K562 (cell line): ENCODE results near the gene DDX11. TPM values are rescaled to one million over a fixed set of nuclear protein-coding genes. Genes with fewer than 3 reads are reported as not detected.
"Not testable (repeated sequence)": the region's sequence is repeated elsewhere in the genome, so short reads cannot be mapped to it uniquely, and the experiment has no call there.

Experiments used
- ATAC-seq: fragments of 200-7000 bp; cut with Tn5 transposase; 3 replicates; pipeline ENCODE4 v1.9.1; 2020; ENCODE audit warnings: moderate library complexity
- BruUV-seq: library from RNA; stranded (reverse); fragments of 400-500 nt; replicated peaks from 2 replicates; lab custom pipeline; 2021; lab: Mats Ljungman, UMichigan
- CTCF ChIA-PET: fragments of 300-600 bp; formaldehyde crosslinking; extraction: SDS; loops from one replicate; lab custom pipeline; 2021; ENCODE audit warnings: low intra/inter-chr PET ratio; lab: Yijun Ruan, JAX
- POLR2A ChIA-PET: fragments of 300-600, 350-650 bp; sonication (Branson Sonifier 250); formaldehyde crosslinking; extraction: SDS; loops from one replicate; lab custom pipeline; 2021; ENCODE audit warnings: antibody characterized with exemption, inconsistent platforms; lab: Yijun Ruan, JAX
- DNase-seq, 4 experiments: peaks; one replicate each; pipeline versions ENCODE4 v3.0.0 to v3.0.0-alpha.2; 2011 to 2018; ENCODE audit warnings: low spot score in 3 of 4, mixed read lengths in 3 of 4; ENCODE audit errors: extremely low read depth in 1 of 4
- FAIRE-seq: peaks from 2 replicates; lab custom pipeline; 2011; peaks lifted over from hg19 to GRCh38; lab: Jason Lieb, UNC
- H2AFZ ChIP-seq: 2 replicates; pipeline ENCODE4 v1.6.0; 2011; ENCODE audit warnings: low read depth, low read length, control low read depth, inconsistent platforms
- H3K27ac ChIP-seq: fragments of 200-600 bp; 3 replicates; pipeline ENCODE4 v1.8.0; 2011; ENCODE audit warnings: low read depth, mild to moderate bottlenecking, control low read depth, inconsistent platforms, low read length, moderate library complexity, mixed read lengths; ENCODE audit errors: extremely low read depth
- H3K27me3 ChIP-seq, 2 experiments: fragments of 300-600 bp in 1 of 2; 2 replicates in 1 of 2; 3 replicates in 1 of 2; pipeline versions ENCODE4 v1.6.0 to v1.8.0; 2011; ENCODE audit warnings: inconsistent platforms in 2 of 2, low read length in 2 of 2, mild to moderate bottlenecking in 1 of 2, mixed read lengths in 1 of 2, moderate library complexity in 1 of 2; ENCODE audit not compliant: control insufficient read depth in 2 of 2, insufficient read depth in 2 of 2
- H3K36me3 ChIP-seq: fragments of 300-600 bp; 3 replicates; pipeline ENCODE4 v1.8.0; 2011; ENCODE audit warnings: mild to moderate bottlenecking, low read length, inconsistent platforms; ENCODE audit not compliant: control insufficient read depth, insufficient read depth
- H3K4me1 ChIP-seq, 2 experiments: fragments of 200-600 bp in 1 of 2; replicated peaks in 1 of 2; 2 replicates in 1 of 2; 3 replicates in 1 of 2; pipeline versions ENCODE4 v1.5.1 to v1.8.0; 2011; ENCODE audit warnings: inconsistent platforms in 2 of 2, low read length in 2 of 2, mild to moderate bottlenecking in 1 of 2, mixed read lengths in 1 of 2, moderate library complexity in 1 of 2; ENCODE audit not compliant: control insufficient read depth in 2 of 2, insufficient read depth in 2 of 2
- H3K4me2 ChIP-seq: 2 replicates; pipeline ENCODE4 v1.6.1; 2011; ENCODE audit warnings: low read length, control low read depth, inconsistent platforms, mixed read lengths; ENCODE audit not compliant: insufficient read depth
- H3K4me3 ChIP-seq: fragments of 200-600 bp; sonication (generic), shearing (Covaris generic); 2 replicates; pipeline ENCODE4 v1.5.1; 2016; ENCODE audit warnings: control low read depth, inconsistent platforms
- H3K79me2 ChIP-seq: fragments of 200-600 bp; 3 replicates; pipeline ENCODE4 v1.8.0; 2011; ENCODE audit warnings: low read length, inconsistent platforms; ENCODE audit not compliant: control insufficient read depth, insufficient read depth
- H3K9ac ChIP-seq, 2 experiments: 2 replicates each; pipeline versions ENCODE4 v1.6.0 to v1.6.1; 2011; ENCODE audit warnings: low read depth in 2 of 2, low read length in 2 of 2, control low read depth in 1 of 2, inconsistent platforms in 1 of 2, mild to moderate bottlenecking in 1 of 2, mixed read lengths in 1 of 2; ENCODE audit not compliant: insufficient read depth in 1 of 2
- H3K9me1 ChIP-seq: one replicate; pipeline ENCODE4 v1.6.0; 2011; ENCODE audit warnings: inconsistent platforms, mild to moderate bottlenecking, low read length, moderate library complexity; ENCODE audit not compliant: control insufficient read depth, insufficient read depth
- H3K9me3 ChIP-seq: replicated peaks from 2 replicates; pipeline ENCODE4 v1.5.1; 2011; ENCODE audit warnings: low read depth, low read length, inconsistent platforms; ENCODE audit not compliant: control insufficient read depth, insufficient read depth
- H4K20me1 ChIP-seq: replicated peaks from 2 replicates; pipeline ENCODE4 v1.6.1; 2011; ENCODE audit warnings: low read length, inconsistent platforms, mixed read lengths; ENCODE audit not compliant: control insufficient read depth, insufficient read depth
- CTCF ChIP-seq, 3 experiments: IDR thresholded peaks in 2 of 3; conservative IDR thresholded peaks in 1 of 3; 2 replicates each; pipeline ENCODE4 v1.5.1; 2011 to 2012; ENCODE audit warnings: low read length in 3 of 3, mild to moderate bottlenecking in 3 of 3, control low read depth in 2 of 3, improper control_type of control experiment in 1 of 3, inconsistent platforms in 1 of 3, low read depth in 1 of 3, mixed read lengths in 1 of 3, moderate library complexity in 1 of 3; ENCODE audit not compliant: insufficient read depth in 2 of 3
- ELK3 ChIP-seq: fragments of 450-650 bp; formaldehyde crosslinking; IDR thresholded peaks from 2 replicates; pipeline ENCODE4 v1.4.0; 2020; ENCODE audit warnings: mild to moderate bottlenecking
- HMGN3 ChIP-seq: IDR thresholded peaks from 2 replicates; pipeline ENCODE4 v1.6.1; 2011; ENCODE audit warnings: borderline replicate concordance, low read depth, mild to moderate bottlenecking, mixed read lengths, low read length; ENCODE audit not compliant: insufficient read length; ENCODE audit errors: extremely low read depth
- ILF3 ChIP-seq: fragments of 450-650 bp; IDR thresholded peaks from 2 replicates; pipeline ENCODE4 v1.6.1; 2018; ENCODE audit warnings: antibody characterized with exemption, mild to moderate bottlenecking, moderate library complexity, borderline replicate concordance
- NUFIP1 ChIP-seq: fragments of 450-650 bp; IDR thresholded peaks from 2 replicates; pipeline ENCODE4 v1.6.1; 2018; ENCODE audit not compliant: partially characterized antibody
- TSC22D4 ChIP-seq: fragments of 450-650 bp; IDR thresholded peaks from 2 replicates; pipeline ENCODE4 v1.6.1; 2016; ENCODE audit warnings: missing genetic modification characterization, missing biosample characterization, control low read depth
- ZBTB43 ChIP-seq: sonication (generic); formaldehyde crosslinking; IDR thresholded peaks from 2 replicates; pipeline ENCODE4 v1.8.0; 2023; ENCODE audit warnings: mild to moderate bottlenecking, missing genetic modification reagents
- ZNF398 ChIP-seq: fragments of 250-450 bp; sonication (Bioruptor Pico); IDR thresholded peaks from 2 replicates; pipeline ENCODE4 v1.8.0; 2021; ENCODE audit warnings: moderate library complexity, mild to moderate bottlenecking, inconsistent platforms
- ZNF707 ChIP-seq: fragments of 250-450 bp; sonication (Bioruptor Pico); conservative IDR thresholded peaks from 2 replicates; pipeline ENCODE4 v1.8.0; 2022; ENCODE audit warnings: inconsistent platforms, mild to moderate bottlenecking, moderate library complexity
- WGBS: fragments of 100-300 bp; shearing (Covaris generic); methylation state at CpG from one replicate; pipeline ENCODE4 v1.1.6; 2016; ENCODE audit warnings: low coverage, mixed read lengths; ENCODE audit not compliant: insufficient coverage; ENCODE audit errors: missing lambda C conversion rate; 5-methylcytosine and 5-hydroxymethylcytosine counted together
- in situ Hi-C: fragments of 300-500 bp; cut with MboI; formaldehyde crosslinking; loops from 4 replicates; pipeline ENCODE4 v1.15.0; 2018; ENCODE audit warnings: inconsistent platforms, mixed read lengths
- intact Hi-C: fragments of 100-400 bp; cut with micrococcal nuclease; formaldehyde crosslinking; loops from 2 replicates; pipeline ENCODE4 v1.14.2; 2022
- polyA plus RNA-seq, 8 experiments: library from polyadenylated mRNA; depleted of rRNA in 4 of 8; stranded (reverse) in 5 of 8; unstranded in 3 of 8; fragments of >200 nt; fragmentation: Nextera tagmentation in 2 of 8; fragmentation: Illumina TruSeq in 1 of 8; extraction: Ambion mirVana in 2 of 8; extraction: Trizol in 1 of 8; gene quantifications; 2 replicates each; pipeline versions ENCODE4 v1.2.1 to v1.2.3, GENCODE V29; 2011 to 2014; ENCODE audit warnings: inconsistent platforms in 1 of 8, missing spikeins in 1 of 8
- total RNA-seq, 7 experiments: library from RNA; depleted of rRNA in 6 of 7; stranded (reverse); fragments of >200 nt in 6 of 7; fragmentation: Illumina TruSeq in 2 of 7; extraction: Trizol in 2 of 7; gene quantifications; 2 replicates each; pipeline versions ENCODE4 v1.2.1 to v1.2.3, GENCODE V29; 2011 to 2021; ENCODE audit warnings: low replicate concordance in 1 of 7

Gene DDX11
- total and polyA plus RNA-seq, 9 of the 15 experiments (the other 6 are each of a cell fraction or from before 2014, with no cell fraction given) = 3.6 to 93.2 (median 42.5) TPM

DNA sequence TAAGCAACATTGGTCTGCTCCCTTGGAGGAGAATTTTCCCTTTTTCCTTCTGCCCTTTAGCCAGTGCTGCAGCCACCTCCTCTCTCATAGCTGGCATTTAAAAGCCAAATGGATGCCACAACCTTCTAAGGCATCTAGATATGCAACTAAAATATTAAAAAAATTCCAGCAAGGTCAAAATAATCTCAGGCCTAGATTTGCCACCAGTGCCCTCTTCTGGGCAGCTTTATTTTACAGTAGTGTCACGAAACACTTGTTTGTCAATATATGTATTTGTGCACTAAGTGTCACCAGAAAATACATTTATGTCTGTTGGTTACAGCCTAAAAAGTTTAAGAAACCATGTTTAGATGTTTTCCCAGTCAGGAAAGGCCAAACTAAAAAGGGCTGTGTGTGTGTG, 19.7 kb upstream of the DDX11 start:
- H3K27me3 ChIP-seq, FAIRE-seq, H3K9me3 ChIP-seq, H3K36me3 ChIP-seq, H3K4me2 ChIP-seq, DNase-seq, H3K79me2 ChIP-seq, CTCF ChIA-PET, intact Hi-C loops, H3K9ac ChIP-seq, H3K4me1 ChIP-seq, in situ Hi-C loops, H3K4me3 ChIP-seq, H4K20me1 ChIP-seq, POLR2A ChIA-PET, BruUV-seq, H2AFZ ChIP-seq, H3K27ac ChIP-seq, ATAC-seq, H3K9me1 ChIP-seq: not testable (repeated sequence)
- WGBS = 29% methylated on average over 1 of the region's 1 CpG
- TF ChIP-seq CTCF (IDR thresholded peaks at IDR 0.05 in 2 of 3, conservative IDR thresholded peaks at IDR 0.05 in 1 of 3; ENCODE audit: insufficient read depth in 2 of 3, low read depth in 1 of 3, low read length in 3 of 3) = peak in 2 of 3 experiments; percentile 11 to 29; a peak in 2 of 6 replicates

GRCh38 chr12:31057671-31058070, 16.0 kb upstream of the DDX11 start:
- Histone ChIP-seq H3K9me3 (no peaks in the 10 kb centered on the region), H3K27me3 (no peaks in the 10 kb centered on the region), H3K4me3 (no peak overlapping the region), H2AFZ (no peak overlapping the region), H4K20me1 (no peaks in the 10 kb centered on the region), H3K36me3 (no peaks in the 10 kb centered on the region), H3K4me2 (no peak overlapping the region), H3K27ac (no peak overlapping the region), H3K79me2 (no peaks in the 10 kb centered on the region), H3K4me1 (no peaks in the 10 kb centered on the region), H3K9me1 (no peaks in the 10 kb centered on the region), H3K9ac (no peak overlapping the region)
- FAIRE-seq (no peak), ATAC-seq (no peak), DNase-seq (no peak)
- in situ Hi-C loops = no loop called here
- ChIA-PET CTCF (no interaction called here), POLR2A (no interaction called here)
- WGBS = 16% methylated on average over 4 of the region's 4 CpGs
- intact Hi-C loops = no loop called here
- BruUV-seq = no TSS peak
- no peak for TF ChIP-seq ZBTB43 (CRISPR knock-in tag)
- no peak for TF ChIP-seq HMGN3
- TF ChIP-seq ILF3 = no peak
- TF ChIP-seq ZNF398 (CRISPR knock-in tag) = no peak
- no peak for TF ChIP-seq TSC22D4 (tag)
- TF ChIP-seq NUFIP1 = no peak
- TF ChIP-seq ELK3 (CRISPR knock-in tag) = no peak
- TF ChIP-seq ZNF707 (CRISPR knock-in tag) = no peak
